GM21723 (cell line): Measurements from ENCODE around the gene CTNND2.

Experiments
- ATAC-seq: cut with Tn5 transposase; IDR thresholded peaks from one replicate; pipeline ENCODE4 v1.9.1; 2021; ENCODE audit warnings: mild to moderate bottlenecking, moderate library complexity; ENCODE audit not compliant: unreplicated experiment

Gene CTNND2

DNA sequence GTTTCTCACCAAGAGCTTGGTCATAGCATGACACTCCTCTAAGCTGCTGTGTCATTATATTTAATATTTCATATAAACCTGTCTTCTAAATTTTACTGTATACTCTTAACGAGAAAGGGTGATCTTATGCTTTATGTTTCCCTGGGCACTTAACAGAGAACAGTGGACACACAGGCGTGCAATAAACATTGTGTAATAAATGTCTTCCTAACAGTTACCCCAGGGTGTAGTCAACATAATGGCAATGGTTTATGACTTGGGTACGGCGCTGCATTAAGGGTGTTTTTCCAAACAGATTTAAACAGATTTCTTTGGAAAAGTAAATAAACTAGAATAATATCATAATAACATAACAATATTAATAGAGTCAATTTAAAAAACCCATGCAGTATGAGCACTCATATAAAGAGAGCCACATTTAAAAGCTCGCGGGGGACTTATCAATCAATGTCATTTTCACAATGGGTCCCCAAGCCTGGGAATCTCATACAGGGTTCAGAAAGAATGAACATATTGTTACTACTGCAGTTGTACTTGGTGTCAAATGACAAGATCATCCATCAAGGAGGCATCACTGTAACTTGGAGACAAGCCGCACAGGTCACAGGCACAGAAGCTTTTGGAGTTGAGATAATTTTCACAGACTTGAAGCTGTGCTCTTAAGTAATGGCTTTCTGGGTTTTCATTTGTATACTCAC, 376.4 kb downstream of the CTNND2 start:
- ATAC-seq = no peak

DNA sequence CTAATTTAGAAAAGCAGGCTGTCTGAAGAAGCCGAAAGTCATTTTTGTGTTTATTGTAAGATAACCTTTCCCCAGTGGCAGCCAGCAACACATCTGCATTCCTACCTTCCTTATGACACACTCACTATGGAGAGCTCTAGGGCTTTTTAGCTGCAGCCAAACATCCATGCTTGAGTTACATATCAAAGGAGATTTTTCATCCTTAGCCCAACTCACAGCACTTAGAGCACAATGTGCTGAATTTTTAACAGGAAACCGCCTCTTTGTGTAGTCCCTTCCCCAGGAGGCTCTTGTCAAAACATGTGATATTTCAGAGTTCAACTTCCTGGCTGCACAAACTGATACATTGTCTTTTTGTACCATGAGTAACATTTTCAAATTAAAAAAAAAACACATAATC, 379.2 kb downstream of the CTNND2 start:
- ATAC-seq = no peak

DNA sequence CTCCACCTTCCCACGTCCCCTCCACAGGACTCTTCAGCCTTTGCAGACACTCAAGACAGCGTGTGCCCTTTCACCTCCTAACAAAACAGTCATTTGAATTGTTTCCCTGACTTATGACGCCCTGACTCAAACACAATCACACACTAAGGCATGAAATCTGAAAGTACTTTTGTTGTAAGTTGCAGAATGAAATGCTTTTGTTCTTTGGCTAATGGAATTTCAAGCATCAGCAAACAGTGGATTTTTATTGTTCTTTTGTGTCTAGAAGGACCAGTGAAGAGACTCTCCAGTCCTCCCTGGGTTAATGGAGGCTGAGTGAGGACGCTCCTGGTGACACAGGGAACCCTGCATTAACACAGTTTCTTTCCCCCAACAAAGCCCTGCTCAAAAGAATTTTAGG, 380.1 kb downstream of the CTNND2 start:
- no peak for ATAC-seq

DNA sequence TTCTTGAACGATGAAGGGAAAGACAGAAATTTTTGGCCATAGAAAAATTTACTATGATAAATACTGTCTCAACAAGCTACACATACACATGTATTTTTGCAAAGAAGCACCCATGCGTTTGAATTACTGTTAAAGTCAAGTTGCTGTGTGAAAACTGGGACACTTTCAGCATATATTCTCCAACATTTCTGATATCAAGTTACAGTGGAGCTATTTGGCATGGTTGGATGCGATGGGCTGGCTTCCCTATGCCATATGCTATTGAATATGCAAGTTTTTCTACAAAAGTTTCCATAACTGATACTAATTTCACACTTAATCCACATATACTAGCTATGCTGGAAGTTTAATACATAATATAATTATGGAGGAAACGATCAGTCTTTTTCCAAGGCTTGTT, 381.4 kb downstream of the CTNND2 start:
- ATAC-seq = no peak

DNA sequence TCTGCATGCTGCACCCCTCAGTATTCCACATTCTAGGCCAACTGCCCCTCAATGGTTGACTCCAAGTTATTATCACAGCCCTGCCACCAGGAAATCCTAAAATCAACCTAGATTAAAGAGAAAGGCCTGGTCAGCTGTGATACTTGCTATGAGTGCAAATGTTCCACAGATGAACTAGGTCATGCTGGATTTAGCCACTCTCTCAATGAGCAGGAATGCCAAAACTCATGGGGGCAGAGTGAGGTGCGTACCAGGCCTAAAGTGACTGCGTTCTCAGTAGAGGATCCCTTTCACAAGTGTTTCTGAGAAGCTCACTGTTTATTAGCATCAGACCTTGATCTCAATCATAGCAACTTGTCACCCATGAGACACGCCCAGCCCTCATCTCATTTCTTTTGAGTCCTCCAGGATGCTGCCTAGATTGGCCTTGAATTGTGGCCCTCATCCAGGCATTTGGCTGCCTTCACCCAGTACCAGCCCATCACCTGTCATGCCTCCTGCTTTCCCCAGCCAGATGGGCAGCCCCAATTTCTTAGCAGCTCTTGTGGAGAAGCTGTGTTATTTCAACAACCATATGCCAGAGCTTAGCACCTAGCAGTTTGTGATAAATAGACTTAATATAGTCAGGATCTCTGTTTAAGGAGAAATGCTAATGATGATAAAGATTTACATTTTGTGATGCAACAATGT, 383.9 kb downstream of the CTNND2 start:
- ATAC-seq = no peak

DNA sequence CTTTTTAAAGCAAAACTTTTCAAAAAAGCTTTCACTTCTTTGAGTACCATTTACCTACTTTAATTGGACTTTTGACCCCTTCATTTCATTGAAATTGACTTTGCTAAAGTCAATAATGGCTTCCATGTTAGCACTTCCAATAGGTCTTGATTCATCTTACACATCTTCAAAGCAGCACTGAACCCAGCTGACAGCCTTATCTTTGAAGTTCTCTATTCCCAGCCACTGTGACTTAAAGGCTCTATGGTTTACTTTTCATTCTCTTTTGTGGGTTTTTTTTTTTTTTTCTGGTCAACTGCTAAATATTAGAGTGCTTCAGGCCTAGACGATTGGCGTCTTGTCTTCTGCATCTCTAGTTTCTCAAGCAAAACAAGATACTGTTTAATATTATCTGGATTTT, 385.0 kb downstream of the CTNND2 start:
- no peak for ATAC-seq

DNA sequence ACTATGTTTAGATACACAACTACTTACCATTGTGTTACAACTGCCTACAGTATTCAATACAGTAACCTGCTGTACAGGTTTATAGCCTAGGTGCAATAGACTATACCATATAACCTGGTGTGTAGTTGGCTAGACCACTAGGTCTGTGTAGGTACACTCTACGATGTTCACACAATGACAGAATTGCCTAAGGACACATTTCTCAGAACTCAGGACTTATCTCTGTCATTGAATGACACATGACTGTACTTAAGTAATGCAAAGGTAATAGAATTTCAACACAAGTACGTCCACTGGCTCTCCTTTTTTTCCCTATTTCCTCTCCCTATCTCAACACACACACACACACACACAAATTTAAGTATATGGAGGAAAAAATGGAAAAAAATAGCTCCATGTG, 385.6 kb downstream of the CTNND2 start:
- ATAC-seq = no peak

DNA sequence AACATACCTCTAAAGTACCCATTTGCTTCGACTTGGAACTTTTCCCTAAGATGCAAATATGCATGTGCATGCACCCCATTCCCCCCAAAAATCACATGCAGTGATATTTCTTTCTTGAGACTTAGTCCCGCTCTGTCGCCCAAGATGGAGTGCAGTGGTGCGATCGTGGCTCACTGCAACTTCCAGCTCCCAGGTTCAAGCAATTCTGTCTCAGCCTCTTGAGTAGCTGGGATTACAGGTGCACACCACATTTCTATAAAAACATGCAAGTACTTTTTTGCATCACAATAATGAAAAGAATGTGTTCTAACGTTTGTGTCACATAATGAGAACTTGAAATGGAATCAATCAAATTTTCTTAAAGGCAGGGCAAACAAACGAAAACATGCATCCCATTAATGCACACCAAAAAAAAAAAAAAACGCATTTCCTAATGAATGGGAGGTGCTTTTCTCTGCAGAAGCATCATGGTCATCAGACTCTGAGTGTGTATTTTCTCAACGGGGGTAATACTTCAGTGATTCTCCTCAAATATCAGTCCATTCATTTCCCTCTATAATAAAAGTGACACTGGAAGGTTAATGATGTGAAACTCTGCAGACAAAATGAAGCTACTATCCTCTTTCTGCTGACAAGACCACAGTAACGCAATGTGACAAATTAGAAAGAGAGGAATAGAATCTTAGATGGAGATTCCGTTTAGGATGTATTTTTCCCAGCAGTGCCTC, 389.4 kb downstream of the CTNND2 start:
- ATAC-seq = no peak

DNA sequence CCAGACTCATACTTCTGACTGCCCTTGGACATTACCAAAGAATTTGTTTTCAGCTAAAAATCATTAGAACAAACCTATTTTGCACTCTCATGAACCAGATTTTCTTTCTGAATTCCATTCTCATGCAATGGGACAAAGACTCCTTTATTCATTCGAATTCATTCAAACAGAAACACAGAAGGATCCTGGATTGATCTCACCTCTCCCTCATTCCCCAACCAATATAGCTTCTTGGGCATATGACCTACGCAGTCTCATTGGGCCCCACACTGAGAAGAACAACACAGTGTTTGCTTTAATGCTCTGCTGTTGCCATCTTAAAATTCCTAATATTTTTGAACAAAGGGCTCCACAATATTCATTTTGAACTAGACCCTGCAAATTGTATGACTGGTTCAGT, 392.4 kb downstream of the CTNND2 start:
- no peak for ATAC-seq

DNA sequence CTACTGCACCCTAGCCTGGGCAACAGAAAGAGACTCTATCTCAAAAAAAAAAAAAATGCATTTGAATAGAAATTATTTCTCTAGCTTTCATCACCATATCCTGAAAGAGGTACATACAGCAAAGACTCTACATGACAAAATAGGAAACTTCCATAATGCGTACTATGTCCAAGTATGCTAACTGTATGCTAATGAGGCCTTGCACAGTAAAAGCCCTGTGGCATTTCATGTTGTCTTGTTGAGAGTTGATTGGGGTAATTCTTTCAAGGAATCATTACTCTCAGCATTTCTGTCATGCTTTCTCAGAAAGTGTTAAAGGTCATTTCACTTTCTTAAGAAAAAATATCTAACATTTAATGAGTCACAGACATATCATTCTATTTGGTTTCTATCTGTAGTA, 393.4 kb downstream of the CTNND2 start:
- ATAC-seq = no peak

DNA sequence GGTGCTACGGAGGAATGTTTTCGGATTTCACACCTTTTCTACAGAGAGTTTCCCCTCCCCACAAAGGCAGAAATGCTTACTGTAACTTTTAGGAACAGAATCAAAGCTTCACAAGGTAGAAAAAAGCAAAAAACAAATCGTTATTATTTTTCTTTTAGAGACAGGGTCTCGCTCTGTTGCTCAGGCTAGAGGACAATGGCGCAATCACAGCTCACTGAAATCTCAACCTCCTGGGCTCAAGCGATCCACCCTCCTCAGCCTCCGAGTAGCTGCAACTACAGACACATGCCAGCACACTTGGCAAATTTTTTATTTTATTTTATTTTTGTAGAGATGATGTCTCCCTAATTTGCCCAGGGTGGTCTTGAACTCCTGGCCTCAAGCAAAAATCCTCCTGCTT, 394.5 kb downstream of the CTNND2 start:
- ATAC-seq = no peak

DNA sequence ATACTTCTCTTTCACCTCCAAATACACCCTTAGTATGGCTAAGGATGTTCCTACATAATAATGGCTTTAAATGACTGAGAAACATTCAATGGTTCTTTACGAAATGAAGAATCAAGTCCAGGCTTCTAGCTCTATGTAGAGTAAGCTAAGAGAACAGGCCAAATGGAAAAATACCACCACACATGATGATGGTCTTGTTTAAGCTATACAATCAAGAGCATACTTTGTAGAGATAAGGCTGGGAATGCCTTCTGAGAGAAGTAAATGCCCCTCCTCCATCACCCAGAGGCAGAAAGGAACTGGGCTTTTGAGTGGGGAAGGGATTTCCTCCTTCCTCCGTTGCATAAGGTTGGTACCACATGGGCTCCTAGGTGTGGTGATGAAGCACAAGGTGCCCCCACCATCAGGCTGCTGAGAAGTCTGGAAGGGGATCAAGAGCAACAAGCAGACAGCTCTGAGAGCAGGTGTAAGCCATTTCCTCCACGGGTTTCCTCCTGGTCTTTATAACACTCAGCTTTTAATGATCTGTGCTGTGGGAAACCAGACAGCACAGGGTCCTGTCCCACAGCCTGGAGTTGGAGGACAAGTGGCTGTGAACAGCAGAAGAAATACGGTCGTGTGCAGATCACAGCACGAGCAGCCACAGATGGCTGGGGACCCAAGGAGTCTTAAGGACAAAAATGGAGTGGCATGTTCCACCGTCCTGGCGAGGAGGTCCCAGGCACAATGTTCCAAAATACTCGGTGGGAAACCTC, 396.9 kb downstream of the CTNND2 start:
- ATAC-seq = no peak

DNA sequence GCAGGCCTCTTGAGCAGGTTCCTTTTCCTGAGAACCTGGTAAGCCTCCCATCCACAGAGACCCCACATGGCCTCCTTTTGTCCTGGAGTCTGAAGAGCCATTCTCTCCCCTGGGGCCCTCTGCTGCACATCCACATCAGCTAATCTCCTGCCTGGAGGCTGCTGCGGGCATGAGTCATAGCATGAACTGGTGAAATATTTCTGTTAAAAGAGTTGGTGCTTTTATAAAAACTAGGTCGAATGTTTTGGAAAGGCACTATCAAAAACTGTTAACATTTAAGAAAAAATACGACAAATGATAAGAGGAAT, 399.4 kb downstream of the CTNND2 start:
- no peak for ATAC-seq

DNA sequence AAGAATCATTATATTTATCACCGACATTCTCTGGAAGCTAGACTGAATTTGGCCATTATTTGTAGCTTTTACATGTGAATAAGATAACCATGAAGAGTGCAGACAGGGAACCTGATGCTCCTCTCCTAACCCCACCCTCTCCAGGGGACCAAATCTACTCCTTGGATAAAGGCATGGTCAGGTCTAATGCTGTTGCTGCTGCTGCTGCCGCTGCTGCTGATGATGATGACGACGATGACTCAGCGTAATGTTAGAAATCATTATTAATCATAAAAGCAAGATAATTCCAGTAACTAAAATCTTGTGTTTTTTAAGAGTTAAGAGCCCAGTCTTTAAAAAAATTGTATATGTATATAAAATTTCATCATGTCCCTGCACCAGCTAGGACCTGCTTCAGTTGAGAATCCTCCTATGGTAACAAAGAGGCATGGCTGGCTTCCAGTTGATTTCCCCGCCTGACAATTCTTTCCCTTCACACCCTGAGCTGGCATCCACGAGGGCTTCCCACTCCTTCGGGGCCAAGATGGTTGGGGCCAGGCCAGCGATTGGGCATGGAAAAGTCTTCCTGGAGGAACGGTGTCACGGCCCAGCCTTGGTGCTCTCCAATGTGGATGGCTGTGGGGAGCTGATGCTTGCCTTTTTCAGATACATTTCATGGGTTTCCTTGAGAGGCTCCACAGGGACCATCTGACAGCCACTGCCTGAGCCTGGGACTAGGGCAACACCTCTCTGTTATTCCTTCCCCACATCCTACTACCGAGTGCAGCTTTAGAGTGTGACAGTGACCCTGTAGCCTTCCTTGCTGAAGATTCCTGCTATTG, 400.0 kb downstream of the CTNND2 start:
- ATAC-seq = no peak

DNA sequence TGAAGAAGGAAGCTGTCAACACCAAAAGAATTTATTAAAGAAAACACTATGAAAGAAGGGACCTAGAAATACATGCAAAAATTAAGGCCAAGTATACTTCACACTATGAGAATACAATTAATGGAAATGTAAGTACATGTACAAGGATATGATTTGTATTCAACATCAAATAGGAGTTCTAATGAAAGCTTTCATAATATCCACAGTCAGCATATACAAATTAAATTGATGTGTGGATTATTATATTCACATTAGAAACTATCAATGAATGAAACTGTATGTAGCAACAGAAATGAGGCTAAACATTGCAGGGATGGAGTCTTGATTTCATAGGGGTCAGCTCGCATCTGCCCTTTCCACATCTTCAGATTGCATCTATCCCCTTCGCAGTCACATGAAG, 401.5 kb downstream of the CTNND2 start:
- ATAC-seq = no peak

DNA sequence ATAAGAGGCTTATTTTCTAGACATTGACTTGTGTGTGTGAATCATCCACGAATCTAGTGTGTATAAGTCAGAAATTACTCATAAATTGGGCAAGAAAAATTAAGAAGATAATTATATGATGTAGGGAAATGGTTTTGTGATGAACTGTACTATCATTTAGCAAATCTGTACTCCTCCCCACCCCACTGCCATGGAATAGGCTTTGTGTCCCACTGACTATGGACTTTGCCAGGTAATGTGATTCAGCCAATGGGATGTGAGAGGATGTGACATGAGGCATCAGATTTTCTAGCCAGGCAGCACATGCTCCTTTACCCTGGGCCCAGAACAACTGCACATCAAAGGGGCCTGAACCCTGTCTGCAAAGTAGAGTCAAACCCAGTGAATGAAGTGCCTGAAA, 406.6 kb downstream of the CTNND2 start:
- ATAC-seq = no peak

DNA sequence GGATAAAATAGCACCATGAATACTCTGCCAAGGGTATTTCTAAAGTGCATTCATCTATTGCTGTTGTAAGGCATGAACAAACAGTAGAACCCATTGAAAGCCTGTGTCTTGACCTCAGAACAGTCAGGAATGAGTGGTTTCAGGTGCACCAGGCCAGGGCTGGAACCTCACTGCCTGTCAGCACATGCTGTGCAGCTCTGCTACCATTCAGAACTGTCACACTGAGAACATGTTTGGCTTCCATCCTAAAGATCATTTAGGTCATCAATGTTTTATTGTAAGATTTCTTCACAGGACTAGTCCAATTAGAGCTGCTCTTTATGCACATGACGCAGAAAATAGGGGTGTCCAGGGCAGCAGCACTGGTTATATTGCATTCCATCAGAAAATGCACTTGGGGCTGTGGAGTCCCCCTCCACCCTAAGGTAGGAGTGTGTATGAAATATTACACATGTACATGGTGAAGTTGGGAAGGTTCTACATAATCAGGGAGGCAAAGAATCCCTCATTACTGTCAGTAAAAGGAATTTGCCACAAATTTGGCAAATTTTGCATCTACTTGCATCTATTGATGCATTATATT, 408.0 kb downstream of the CTNND2 start:
- ATAC-seq = no peak

DNA sequence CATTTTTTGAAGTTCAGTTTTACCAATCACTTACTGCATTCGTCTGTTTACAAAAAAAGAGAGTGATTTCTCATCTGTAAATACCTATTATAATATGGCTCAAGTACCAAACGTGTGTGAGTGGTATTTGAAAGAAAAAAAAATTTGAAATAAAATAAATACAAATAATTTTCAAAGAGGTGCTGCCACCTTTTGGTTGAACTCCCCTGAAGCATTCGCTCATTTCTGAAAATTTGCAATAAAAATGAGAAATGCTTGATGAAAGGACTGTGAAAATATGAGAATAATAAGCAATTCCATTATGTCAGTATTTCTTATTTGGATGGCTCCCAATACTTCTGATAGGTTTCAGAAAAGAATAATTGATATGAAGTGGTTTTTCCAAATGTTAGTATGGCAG, 409.9 kb downstream of the CTNND2 start:
- ATAC-seq = no peak

DNA sequence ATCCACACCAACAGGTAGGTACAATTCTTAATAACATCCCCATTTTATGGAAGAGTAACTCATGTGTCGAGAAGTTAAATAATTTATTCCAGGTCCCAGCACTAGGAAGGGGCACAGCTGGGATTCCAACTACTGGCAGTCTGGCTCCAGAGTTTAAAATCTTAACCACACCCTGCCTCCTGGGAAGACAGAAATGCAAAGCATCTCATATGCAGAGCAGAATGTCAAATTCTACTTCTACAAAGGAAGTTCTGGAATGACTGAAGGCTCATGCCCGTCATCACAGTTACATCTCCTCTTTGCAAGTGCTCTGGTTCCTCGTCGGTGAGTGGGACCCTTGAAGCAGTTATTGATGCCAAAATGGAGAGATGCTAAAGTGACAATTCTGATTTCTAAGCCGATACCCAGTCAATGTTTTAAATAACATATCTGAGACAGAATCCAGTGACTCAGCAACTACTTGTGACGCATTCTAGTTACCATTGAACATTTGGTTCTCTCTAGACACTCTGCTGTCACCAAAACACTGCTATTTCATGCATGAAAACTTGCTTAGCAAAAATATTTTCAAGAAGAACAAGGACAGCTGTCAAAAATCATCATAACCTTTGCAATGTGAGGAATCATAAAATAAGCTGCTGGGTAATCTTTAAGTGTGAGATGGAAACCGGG, 412.7 kb downstream of the CTNND2 start:
- no peak for ATAC-seq

DNA sequence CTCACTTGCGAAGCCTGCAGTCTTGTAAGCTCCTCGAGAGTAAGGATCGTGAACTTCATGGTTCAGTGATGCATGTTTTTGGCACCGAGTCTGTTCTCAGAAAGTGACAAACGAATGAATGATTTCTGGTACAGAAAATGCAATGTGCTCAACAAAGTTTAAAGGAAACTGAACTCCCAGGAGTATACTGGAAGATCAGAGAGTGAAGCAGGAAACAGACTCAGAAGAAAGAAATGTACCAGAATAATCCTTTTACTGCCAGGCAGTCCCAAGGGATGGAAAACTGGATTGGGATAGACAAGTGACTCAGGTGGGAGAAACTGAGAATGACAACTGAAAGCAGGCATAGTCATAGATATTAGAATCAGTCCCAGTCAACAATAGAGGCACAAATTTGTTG, 420.6 kb downstream of the CTNND2 start:
- no peak for ATAC-seq
